Naive thymus-derived CD8-positive, alpha-beta T cell (primary cell): ENCODE results near the gene XYLB. TPM values are rescaled to one million over a fixed set of nuclear protein-coding genes. Genes with fewer than 3 reads are reported as not detected.
"Not testable (repeated sequence)": the region's sequence is repeated elsewhere in the genome, so short reads cannot be mapped to it uniquely, and the experiment has no call there.

Experiments
- ATAC-seq, 2 donors: fragments of 150-1000 bp; cut with Tn5 transposase in 1 of 2; sonication (Bioruptor Pico), chemical (Tn5 transposase) in 1 of 2; 1 replicate in 1 of 2; 2 replicates in 1 of 2; pipeline ENCODE4 v1.10.0; 2021; ENCODE audit warnings: mild to moderate bottlenecking in 2 of 2, moderate library complexity in 2 of 2
- POLR2A ChIA-PET: fragments of 350-600 bp; sonication (Branson Sonifier 250); formaldehyde crosslinking; loops from one replicate; lab custom pipeline; 2021; ENCODE audit warnings: antibody characterized with exemption; lab: Charles Lee
- DNase-seq, 10 donors: peaks; one replicate each; pipeline versions ENCODE4 v3.0.0 to v3.0.0-alpha.2; 2020 to 2022
- H3K27ac Mint-ChIP-seq, 10 donors: one replicate each; pipeline ENCODE4 v1.8.0; 2020 to 2022; ENCODE audit warnings: mild to moderate bottlenecking in 10 of 10, mixed read lengths in 10 of 10, moderate library complexity in 4 of 10, inconsistent platforms in 1 of 10
- H3K27me3 Mint-ChIP-seq, 5 donors: one replicate each; pipeline ENCODE4 v1.8.0; 2021 to 2022; ENCODE audit warnings: mixed read lengths in 5 of 5
- H3K36me3 Mint-ChIP-seq, 3 donors: one replicate each; pipeline ENCODE4 v1.8.0; 2020 to 2022; ENCODE audit warnings: mixed read lengths in 3 of 3, mild to moderate bottlenecking in 2 of 3, inconsistent platforms in 1 of 3
- H3K4me1 Mint-ChIP-seq, 4 donors: one replicate each; pipeline ENCODE4 v1.8.0; 2021 to 2022; ENCODE audit warnings: mixed read lengths in 4 of 4
- H3K4me3 Mint-ChIP-seq, 10 donors: one replicate each; pipeline ENCODE4 v1.8.0; 2020 to 2022; ENCODE audit warnings: mild to moderate bottlenecking in 10 of 10, mixed read lengths in 10 of 10, moderate library complexity in 6 of 10, inconsistent platforms in 1 of 10
- H3K9me3 Mint-ChIP-seq, 9 donors: one replicate each; pipeline ENCODE4 v1.8.0; 2020 to 2022; ENCODE audit warnings: mixed read lengths in 9 of 9, mild to moderate bottlenecking in 3 of 9, inconsistent platforms in 1 of 9, moderate library complexity in 1 of 9
- polyA plus RNA-seq, 3 donors: library from polyadenylated mRNA; unstranded; fragments of 300-500 nt; fragmentation: Illumina TruSeq; gene quantifications; one replicate each; pipeline ENCODE4 v1.2.3, GENCODE V29; 2021
- total RNA-seq, 8 experiments: library from RNA in 2 of 8; stranded (reverse) in 2 of 8; gene quantifications; one replicate each; pipeline ENCODE4 v1.2.3 and lab custom pipeline; 2021 to 2026

XYLB gene
- total and polyA plus RNA-seq, 5 experiments from 2014 or later: 0.29 to 3.4 (median 0.83) TPM

GRCh38 chr3:38386992-38387750, 40.6 kb downstream of the XYLB start:
- H3K27me3 Mint-ChIP-seq: no peaks in the 10 kb centered on the region
- H3K4me1 Mint-ChIP-seq: no peaks in the 10 kb centered on the region
- H3K36me3 Mint-ChIP-seq: peaks cover 2 to 10% (median 7%) of the 10 kb centered on the region in 3 donors
- POLR2A ChIA-PET: no interaction called here
- H3K27ac Mint-ChIP-seq: no peak overlapping the region
- DNase-seq (no peak), ATAC-seq (no peak)
- H3K4me3 Mint-ChIP-seq: no peak overlapping the region
- H3K9me3 Mint-ChIP-seq: peaks cover 0 to 35% (median 19%) of the 10 kb centered on the region in 9 donors

- H3K9me3 Mint-ChIP-seq: peaks cover 0 to 31% (median 15%) of the 10 kb centered on the region in 9 donors
- peaks cover 2 to 7% (median 7%) of the 10 kb centered on the region in 3 donors for H3K36me3 Mint-ChIP-seq
- POLR2A ChIA-PET: no interaction called here
- H3K4me1 Mint-ChIP-seq: no peaks in the 10 kb centered on the region
- DNase-seq (no peak), ATAC-seq (no peak)
- H3K4me3 Mint-ChIP-seq: no peak overlapping the region
- no peaks in the 10 kb centered on the region for H3K27me3 Mint-ChIP-seq
- H3K27ac Mint-ChIP-seq: no peak overlapping the region
These were observed 41.3 kb downstream of the XYLB start for GRCh38 chr3:38387862-38388261.

GRCh38 chr3:38392604-38393163, 46.1 kb downstream of the XYLB start:
- peaks cover 3 to 5% (median 4%) of the 10 kb centered on the region in 3 donors for H3K36me3 Mint-ChIP-seq
- no peak for DNase-seq
- H3K4me1 Mint-ChIP-seq: peaks cover 0 to 2% (median 0%) of the 10 kb centered on the region in 4 donors
- no peak for ATAC-seq
- H3K9me3 Mint-ChIP-seq: peaks cover 0 to 13% (median 3%) of the 10 kb centered on the region in 9 donors
- H3K27me3 Mint-ChIP-seq: no peaks in the 10 kb centered on the region
- POLR2A ChIA-PET: no interaction called here
- H3K4me3 Mint-ChIP-seq: no peak overlapping the region
- no peak overlapping the region for H3K27ac Mint-ChIP-seq

- POLR2A ChIA-PET: interaction anchor here (1.1 kb wide), 1 partner anchor 56 kb away, joined by 3 read pairs; no protein-coding TSS in a partner anchor
- Mint-ChIP-seq H3K4me1 (peaks cover 0 to 2% (median 0%) of the 10 kb centered on the region in 4 donors), H3K27me3 (no peaks in the 10 kb centered on the region), H3K4me3 (no peak overlapping the region), H3K27ac (no peak overlapping the region), H3K9me3 (peaks cover 0 to 2% (median 0%) of the 10 kb centered on the region in 9 donors), H3K36me3 (peaks cover 0 to 7% (median 7%) of the 10 kb centered on the region in 3 donors)
- DNase-seq: no peak
- no peak for ATAC-seq
These were observed 49.7 kb downstream of the XYLB start for GRCh38 chr3:38396239-38396638.

GRCh38 chr3:38396861-38397260, 50.3 kb downstream of the XYLB start:
- H3K27me3 Mint-ChIP-seq: no peaks in the 10 kb centered on the region
- H3K4me3 Mint-ChIP-seq: no peak overlapping the region
- DNase-seq: no peak
- no peak overlapping the region for H3K27ac Mint-ChIP-seq
- H3K4me1 Mint-ChIP-seq: peaks cover 0 to 2% (median 0%) of the 10 kb centered on the region in 4 donors
- no peak for ATAC-seq
- POLR2A ChIA-PET: interaction anchor here (1.1 to 1.2 kb wide), 2 partner anchors 25 to 55 kb away, joined by 3 read pairs; no protein-coding TSS in a partner anchor
- peaks cover 0 to 2% (median 0%) of the 10 kb centered on the region in 9 donors for H3K9me3 Mint-ChIP-seq
- H3K36me3 Mint-ChIP-seq: peaks cover 0 to 10% (median 8%) of the 10 kb centered on the region in 3 donors

GRCh38 chr3:38397320-38397719, 50.7 kb downstream of the XYLB start:
- H3K9me3 Mint-ChIP-seq: peaks cover 0 to 2% (median 0%) of the 10 kb centered on the region in 9 donors
- no peak overlapping the region for H3K27ac Mint-ChIP-seq
- DNase-seq (peak in 2 of 10 donors; percentile 10 to 18), ATAC-seq (no peak)
- peaks cover 0 to 2% (median 0%) of the 10 kb centered on the region in 4 donors for H3K4me1 Mint-ChIP-seq
- peaks cover 0 to 14% (median 8%) of the 10 kb centered on the region in 3 donors for H3K36me3 Mint-ChIP-seq
- no peaks in the 10 kb centered on the region for H3K27me3 Mint-ChIP-seq
- no peak overlapping the region for H3K4me3 Mint-ChIP-seq
- POLR2A ChIA-PET: interaction anchor here (1.2 kb wide), 1 partner anchor 24 kb away, joined by 3 read pairs; no protein-coding TSS in a partner anchor

GRCh38 chr3:38401246-38401962, 54.8 kb downstream of the XYLB start:
- Mint-ChIP-seq H3K4me3 (no peak overlapping the region), H3K36me3 (peaks cover 0 to 14% (median 9%) of the 10 kb centered on the region in 3 donors), H3K4me1 (no peaks in the 10 kb centered on the region), H3K27ac (no peak overlapping the region), H3K9me3 (peaks cover 0 to 3% (median 0%) of the 10 kb centered on the region in 9 donors), H3K27me3 (no peaks in the 10 kb centered on the region)
- POLR2A ChIA-PET: no interaction called here
- ATAC-seq: no peak
- DNase-seq: no peak

- Mint-ChIP-seq H3K27ac (no peak overlapping the region), H3K4me1 (no peaks in the 10 kb centered on the region), H3K27me3 (no peaks in the 10 kb centered on the region), H3K36me3 (peaks cover 0 to 13% (median 7%) of the 10 kb centered on the region in 3 donors), H3K9me3 (peaks cover 0 to 3% (median 0%) of the 10 kb centered on the region in 9 donors), H3K4me3 (no peak overlapping the region)
- ATAC-seq (no peak), DNase-seq (no peak)
- POLR2A ChIA-PET: no interaction called here
These were observed 57.7 kb downstream of the XYLB start for GRCh38 chr3:38404286-38404685.

- no peak for DNase-seq
- H3K4me1 Mint-ChIP-seq: no peaks in the 10 kb centered on the region
- H3K27me3 Mint-ChIP-seq: no peaks in the 10 kb centered on the region
- H3K4me3 Mint-ChIP-seq: no peak overlapping the region
- H3K36me3 Mint-ChIP-seq: peaks cover 0 to 3% (median 0%) of the 10 kb centered on the region in 3 donors
- POLR2A ChIA-PET: no interaction called here
- H3K27ac Mint-ChIP-seq: no peak overlapping the region
- no peak for ATAC-seq
- peaks cover 0 to 1% (median 0%) of the 10 kb centered on the region in 9 donors for H3K9me3 Mint-ChIP-seq
These were observed 65.0 kb downstream of the XYLB start for GRCh38 chr3:38411591-38411990.

GRCh38 chr3:38420758-38421157, 74.2 kb downstream of the XYLB start:
- not testable (repeated sequence) for H3K9me3 Mint-ChIP-seq, H3K36me3 Mint-ChIP-seq, H3K27me3 Mint-ChIP-seq
- peak overlapping the region in 5 of 10 donors; percentile 16 to 93 (median 86) for H3K27ac Mint-ChIP-seq
- DNase-seq (peak in 1 of 10 donors; percentile 20), ATAC-seq (peak; percentile 67 to 74)
- POLR2A ChIA-PET: interaction anchor here (1.0 to 2.2 kb wide), 3 partner anchors 24 to 74 kb away, joined by 3 to 9 read pairs (median 3); partner anchors contain the start of gene XYLB
- peak overlapping the region in 5 of 10 donors; percentile 62 to 85 (median 81) for H3K4me3 Mint-ChIP-seq
- peaks cover 11 to 46% (median 21%) of the 10 kb centered on the region in 4 donors for H3K4me1 Mint-ChIP-seq

GRCh38 chr3:38421679-38422336, 75.2 kb downstream of the XYLB start:
- Mint-ChIP-seq H3K4me1 (peaks cover 17 to 55% (median 28%) of the 10 kb centered on the region in 4 donors), H3K36me3 (no peaks in the 10 kb centered on the region), H3K4me3 (peak overlapping the region in 6 of 10 donors; percentile 20 to 85 (median 74)), H3K27me3 (no peaks in the 10 kb centered on the region), H3K9me3 (no peaks in the 10 kb centered on the region), H3K27ac (peak overlapping the region in 6 of 10 donors; percentile 61 to 93 (median 84))
- ATAC-seq (no peak), DNase-seq (no peak)
- POLR2A ChIA-PET: interaction anchor here (1.0 to 2.2 kb wide), 3 partner anchors 25 to 75 kb away, joined by 3 to 9 read pairs (median 3); partner anchors contain the start of gene XYLB
